ENCODE data around the gene C10orf62.

The C10orf62 gene

DNA sequence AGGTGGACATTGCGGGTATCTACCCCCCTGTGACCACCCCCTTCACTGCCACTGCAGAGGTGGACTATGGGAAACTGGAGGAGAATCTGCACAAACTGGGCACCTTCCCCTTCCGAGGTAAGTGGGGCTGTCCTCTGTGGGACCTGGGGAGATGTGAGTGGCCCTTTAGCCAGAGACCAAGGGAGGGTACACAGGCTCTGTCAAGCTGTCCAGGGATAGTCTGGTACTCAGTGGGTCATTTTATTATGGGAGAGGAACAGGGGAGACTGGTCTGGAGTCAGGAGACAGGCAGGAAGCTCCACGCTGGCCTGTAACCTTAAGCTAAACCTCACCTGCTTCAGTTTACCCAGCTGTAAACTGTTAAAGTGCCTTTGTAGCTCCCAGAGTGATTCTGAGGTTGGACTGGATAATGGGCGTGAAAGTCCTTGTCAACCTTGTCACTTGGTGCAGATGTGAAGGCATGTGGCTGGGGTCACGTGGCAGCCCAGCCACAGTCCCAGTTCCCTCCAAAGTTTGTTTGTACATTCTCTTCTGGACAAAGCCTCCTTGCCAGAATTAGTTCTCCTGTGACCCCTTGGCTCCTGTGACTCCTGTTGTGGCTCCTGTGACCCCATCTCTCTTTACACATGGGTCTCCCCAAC, 4.6 kb upstream of the C10orf62 start:
- no peak for DNase-seq (ENCODE audit: low spot score)

DNA sequence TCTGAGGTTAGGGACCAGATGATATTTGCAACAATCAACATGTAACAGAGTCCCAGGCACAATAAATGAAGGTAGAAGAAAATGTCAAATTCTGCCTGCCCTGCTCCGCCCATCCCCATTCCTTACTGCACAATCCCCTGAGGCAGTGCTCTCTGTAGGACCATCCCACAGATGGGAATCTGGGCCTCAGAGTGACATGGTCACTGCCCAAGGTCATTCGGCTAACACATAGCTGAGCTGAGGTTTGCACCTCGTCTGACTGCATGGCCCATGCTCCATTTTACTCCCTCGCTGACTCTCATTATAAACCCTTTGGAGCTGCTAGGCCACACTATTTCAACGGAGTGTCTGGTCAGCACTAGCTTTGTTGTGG, 4.1 kb upstream of the C10orf62 start:
- no peak for DNase-seq (ENCODE audit: low spot score)

DNA sequence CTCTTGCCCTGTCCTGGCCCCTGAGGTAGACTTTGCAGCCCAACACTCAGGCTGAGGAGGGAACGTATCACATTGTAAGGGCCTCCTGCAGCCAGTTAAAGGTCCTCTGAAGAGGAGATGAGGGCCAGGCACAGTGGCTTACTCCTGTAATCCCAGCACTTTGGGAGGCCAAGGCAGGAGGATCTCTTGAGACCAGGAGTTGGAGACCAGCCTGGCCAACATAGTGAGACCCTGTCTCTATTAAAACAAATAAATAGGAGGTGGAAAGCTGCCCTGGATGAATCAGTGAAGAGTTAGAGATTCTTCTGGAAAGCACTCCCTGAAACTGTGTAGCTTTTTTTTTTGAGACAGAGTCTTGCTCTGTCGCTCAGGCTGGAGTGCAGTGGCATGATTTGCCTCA, 2.3 kb upstream of the C10orf62 start:
- no peak for DNase-seq (ENCODE audit: low spot score)

DNA sequence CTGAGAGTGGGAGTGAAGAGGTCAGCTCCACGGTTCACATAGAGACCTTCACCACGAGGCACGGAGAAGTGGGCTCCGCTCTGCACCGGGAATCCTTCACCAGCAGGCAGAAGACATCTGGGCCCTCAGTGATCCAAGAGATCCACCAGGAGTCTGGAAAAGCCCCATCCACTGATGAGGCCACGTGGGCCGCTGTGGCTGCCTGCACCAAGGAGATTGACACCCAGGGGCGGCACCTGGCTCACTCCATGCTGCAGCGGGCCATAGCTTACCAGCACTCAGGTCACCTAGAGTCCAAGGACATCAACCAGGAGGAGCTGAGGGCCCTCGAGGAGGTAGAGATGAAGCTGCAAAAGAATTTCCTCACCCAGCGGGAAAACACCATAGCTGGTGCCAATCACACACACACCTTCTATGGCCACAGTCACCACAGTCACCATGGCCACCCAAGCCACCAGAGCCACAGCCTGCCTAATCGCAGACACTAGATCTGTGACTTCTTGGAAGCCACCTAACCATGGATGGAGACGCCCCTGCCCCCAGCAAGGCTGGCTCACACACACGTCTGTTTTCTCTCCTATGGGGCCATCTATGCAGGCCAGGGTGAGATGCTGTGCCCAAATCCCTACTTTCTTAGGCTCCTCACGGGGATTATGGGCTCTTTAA, 694 bp downstream of the C10orf62 start:
- DNase-seq (ENCODE audit: low spot score) = no peak

DNA sequence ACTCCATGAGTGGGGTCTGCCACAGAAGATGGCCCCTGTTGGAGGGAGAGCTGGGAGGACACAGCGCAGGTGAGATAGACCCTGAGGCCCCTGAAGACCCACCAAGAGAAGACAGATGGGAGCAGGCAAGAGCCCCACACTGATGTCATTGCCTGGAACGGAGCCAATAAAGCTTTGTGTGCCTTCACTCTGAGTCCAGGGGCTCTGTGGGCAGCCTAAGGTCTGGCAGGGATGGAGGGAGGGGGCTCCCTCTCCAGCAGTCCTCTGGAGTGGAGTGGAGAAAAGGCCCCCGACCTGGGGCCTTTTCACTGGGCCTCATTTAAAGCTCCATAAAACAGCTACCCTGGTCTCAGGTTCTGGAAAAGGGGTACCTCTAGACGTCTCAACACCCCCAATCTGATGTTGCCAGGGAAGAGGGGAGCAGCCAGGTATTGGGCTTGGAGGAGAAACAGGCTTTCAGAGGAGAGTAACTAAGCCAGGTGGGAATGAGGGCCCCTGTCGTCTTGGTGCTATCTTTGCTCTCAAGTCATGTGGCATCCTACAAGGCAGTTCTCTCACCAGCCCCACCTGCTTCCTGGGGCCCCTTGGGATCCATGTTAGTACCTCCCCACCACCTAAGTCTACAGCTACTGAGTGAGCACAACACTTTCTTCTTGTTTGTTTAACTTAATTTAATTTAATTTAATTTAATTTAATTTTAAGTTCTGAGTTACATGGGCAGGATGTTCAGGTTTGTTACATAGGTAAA, 1.4 kb downstream of the C10orf62 start:
- DNase-seq (ENCODE audit: low spot score) = no peak

DNA sequence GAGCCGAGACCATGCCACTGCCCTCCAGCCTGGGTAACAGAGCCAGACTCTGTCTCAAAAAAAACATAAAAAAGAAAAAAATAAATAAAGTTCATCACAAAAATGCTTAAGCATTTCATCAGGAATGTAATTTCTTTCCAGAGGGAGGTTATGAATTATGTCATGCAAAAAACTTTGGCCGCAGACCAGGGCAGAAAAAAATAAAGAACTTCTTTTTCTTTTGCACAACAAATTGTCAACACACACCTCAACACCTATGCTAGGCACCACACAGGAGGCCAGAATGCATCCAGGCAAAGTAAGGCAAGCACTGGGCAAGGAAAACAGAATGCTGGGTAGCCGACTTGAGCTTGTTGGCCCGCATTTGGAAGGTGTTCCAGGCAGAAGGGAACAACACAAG, 3.9 kb downstream of the C10orf62 start:
- peak; percentile 65 for DNase-seq (ENCODE audit: low spot score)

DNA sequence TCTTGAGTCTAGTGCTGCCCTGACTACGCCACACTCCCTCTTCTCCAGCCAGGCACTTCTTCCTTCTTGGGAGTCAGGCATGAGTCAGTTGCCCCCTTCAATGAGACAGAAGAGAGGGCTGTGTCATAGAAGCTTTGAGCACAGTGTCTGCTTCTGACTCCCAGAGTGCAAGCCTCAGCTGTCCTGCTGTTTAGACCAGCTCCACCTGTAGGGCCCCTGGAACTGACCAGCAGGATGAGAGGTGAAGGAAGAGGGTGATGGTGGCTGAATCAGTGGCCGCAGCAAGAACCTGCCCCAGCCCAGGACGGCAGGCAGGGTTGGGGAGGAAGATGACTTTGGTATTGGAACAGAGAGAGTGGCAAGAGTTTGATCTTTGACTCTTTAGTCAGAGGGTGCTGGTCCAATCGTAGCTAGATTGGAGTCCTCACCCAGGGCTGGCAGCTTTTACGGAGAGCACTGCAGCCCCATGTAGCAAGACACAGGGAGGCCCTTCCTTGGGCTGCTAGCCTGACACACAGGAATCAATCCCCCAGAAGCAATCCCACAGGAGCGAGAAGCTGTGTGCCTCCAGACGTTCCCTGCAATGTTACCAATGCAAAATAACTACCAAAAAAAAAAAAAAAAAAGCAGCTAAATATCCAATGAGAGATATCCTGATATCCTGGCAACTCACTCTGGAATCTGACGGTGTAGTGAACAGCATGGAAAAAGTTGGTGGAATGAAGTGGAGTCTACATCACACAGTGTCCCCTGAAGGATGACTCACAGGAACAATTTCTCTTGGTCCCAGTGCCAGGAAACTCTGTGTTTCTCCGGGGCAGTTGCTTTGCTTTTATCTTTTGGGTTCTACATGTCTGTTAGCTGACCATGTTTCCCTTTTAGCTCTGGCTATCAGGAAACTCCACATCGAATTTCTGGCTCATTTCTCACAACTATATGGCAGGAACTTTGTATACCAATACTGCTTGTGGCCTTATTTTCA, 6.9 kb downstream of the C10orf62 start:
- DNase-seq (ENCODE audit: low spot score) = peak; percentile 81

DNA sequence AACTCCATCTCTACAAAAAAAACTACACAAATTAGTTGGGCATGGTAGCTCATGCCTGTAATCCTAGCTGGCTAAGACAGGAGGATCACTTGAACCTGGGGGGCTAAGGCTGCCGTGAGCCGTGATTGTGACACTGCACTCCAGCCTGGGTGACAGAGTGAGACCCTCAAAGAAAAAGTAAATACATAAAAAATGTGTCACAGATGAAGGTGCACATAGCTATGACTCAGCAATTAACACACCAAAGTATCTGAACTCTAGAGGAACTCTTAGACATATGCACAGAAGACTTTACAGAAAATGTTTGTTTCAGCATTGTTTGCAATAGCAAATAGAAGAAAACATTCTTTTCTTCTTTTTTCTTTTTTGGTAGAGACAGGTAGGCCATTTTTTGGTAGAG, 8.3 kb downstream of the C10orf62 start:
- DNase-seq (ENCODE audit: low spot score) = no peak

DNA sequence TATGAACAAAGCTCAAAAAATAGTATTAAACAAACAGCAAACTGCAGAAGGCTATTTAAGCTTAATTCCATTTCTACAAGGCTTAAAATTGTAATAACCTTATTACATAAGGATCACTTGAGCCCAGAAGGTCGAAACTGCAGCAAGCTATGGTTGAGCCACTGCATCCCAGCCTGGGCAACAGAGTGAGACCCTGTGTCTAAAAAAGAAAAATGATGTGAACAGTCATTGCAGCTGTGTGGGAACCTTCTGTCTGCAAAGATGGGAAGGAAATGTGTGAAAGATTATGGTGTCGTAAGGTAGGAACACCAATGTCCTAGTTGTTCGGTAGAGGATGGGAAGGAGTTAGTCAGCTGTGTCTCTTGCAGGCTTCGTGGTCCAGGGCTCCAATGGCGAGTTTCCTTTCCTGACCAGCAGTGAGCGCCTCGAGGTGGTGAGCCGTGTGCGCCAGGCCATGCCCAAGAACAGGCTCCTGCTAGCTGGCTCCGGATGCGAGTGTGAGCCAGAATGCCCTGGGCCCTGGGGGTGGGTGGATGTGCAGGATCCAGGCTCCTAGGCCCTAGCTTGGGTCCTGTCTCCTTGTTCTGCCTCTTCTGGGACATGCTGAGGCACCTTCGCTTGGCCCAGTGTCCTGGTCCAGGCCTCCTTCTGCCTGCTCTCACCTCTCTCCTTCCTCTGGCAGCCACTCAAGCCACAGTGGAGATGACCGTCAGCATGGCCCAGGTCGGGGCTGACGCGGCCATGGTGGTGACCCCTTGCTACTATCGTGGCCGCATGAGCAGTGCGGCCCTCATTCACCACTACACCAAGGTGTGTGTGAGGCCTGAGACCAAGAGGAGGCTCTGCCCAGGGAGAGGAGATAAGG, 9.1 kb downstream of the C10orf62 start:
- DNase-seq (ENCODE audit: low spot score) = no peak

DNA sequence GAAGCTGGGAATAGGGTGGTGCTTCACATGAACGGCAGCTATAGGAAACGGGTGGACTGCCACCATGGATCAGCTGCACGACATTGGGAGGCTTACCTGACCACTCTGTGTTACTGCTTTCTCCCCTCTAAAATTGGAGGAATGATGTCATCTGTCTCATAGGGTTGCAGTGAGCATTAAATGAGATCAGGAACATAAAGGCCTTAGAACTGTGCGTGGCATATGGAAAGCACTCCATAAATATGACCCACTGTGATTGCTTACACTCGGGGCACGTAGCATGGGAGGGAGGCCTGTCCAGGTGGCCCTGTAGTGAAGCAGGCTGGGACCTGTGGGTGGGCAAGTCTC, 9.7 kb downstream of the C10orf62 start:
- no peak for DNase-seq (ENCODE audit: low spot score)

DNA sequence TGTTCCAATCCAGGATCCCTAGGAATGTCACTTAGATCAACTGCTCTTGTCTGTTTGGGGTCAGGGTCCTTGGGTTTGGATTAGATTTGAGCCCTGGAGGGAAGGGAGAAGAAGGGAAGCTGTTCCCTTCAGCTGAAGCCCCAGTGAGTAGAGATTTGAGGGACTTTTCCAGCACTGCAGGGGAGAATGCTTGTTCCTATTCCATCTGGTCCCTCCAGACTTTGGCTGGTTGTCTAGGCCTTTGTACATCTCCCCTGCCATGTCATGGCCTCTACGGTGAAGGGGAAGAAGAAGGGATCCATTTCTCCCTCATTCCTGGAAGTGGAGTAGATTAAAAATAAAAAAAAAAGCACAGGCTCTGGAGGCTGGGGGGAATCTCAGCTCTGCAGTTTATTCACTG, 11.1 kb downstream of the C10orf62 start:
- no peak for DNase-seq (ENCODE audit: low spot score)

DNA sequence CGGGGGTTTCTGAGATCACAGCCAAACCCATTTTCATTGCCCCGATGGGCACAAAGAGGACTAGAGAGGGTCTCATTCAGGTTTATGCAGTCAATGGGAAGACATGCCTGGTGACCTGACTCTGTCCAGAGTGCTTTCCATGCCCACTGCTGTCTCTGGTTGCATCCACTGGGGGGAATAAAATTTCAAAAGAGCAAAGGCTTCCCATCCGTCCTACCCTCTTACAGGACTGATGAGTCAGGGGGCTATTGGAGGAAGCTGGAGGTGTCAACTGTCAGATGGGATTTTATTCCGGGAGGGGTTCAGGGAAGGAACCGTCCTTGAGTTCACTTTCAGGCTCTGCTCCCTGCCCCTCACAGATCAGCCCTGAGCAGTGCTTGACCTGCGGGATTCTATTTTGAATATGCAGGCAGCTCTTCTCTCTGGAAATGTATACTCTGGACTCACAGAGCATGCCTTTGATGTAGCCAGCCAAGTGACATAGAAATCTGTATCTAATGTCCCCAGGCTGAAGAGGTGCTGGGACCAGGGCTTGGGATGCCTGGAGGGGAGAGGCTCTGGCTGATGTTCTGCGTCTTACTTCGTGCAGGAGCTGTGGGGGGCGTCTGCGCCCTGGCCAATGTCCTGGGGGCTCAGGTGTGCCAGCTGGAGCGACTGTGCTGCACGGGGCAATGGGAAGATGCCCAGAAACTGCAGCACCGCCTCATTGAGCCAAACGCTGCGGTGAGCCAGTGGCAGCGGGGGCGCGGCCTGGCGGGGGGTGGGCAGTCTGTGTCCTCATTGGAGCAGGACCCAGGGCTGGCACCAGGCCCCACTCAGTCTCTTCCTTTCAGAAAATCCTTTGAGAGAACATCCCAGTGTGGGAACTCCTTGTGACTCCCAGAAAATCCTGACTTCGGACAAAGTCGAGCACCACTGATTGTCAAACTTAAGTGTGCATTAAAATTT, 12.0 kb downstream of the C10orf62 start:
- no peak for DNase-seq (ENCODE audit: low spot score)

DNA sequence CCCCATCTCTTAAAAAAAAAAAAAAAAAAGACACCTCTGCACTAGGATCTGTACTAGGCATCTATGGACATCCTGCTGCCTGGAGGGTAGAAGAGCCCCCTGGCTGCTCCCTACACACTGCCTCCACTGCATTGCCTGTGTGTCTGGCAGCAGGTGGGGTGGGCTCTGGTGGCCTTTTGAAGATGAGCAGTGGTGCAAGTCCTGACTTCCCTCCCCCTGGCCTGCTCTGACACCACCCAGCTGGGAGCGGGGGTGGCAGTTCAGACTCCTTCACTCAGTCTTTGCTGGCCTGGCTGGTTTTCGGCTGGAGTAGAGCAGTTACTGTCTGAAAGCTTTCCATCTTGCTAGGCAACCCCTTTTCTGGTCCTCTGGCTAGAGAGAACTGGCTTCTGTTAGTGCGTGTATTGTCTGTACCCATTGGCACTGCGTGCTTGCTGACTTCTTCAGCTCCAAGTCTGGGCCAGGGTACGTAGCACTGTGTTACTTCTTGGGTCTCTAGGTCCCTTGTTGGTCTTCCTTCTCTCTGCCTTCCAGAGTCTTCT, 17.6 kb downstream of the C10orf62 start:
- no peak for DNase-seq (ENCODE audit: low spot score)

DNA sequence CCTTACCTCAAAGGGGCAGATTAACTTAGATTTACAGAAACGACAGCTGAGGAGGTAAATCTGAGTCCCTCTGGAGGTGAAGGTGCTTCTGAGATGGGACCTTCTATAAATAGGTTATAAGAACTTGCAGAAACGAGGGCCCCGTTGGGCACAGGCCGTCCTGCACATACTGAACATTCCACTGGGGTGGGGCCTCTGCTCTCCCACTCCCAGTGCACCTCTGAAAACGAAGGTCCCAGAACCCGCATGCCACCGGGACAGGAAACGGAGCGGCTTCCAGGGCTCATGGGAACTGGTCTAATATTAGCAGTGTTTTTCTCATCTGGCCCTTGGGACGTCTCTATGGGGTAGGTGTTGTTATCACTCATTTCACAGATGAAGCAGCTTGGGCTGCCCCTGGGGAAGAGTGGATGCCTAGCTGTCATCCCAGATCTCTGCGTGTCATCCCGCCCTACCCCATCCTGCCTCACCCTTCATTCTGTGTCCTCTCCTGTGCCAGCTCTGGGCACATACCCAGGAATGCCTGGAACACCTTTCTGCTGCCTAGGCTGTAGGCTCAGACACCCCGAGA, 19.6 kb downstream of the C10orf62 start:
- DNase-seq (ENCODE audit: low spot score) = no peak

DNA sequence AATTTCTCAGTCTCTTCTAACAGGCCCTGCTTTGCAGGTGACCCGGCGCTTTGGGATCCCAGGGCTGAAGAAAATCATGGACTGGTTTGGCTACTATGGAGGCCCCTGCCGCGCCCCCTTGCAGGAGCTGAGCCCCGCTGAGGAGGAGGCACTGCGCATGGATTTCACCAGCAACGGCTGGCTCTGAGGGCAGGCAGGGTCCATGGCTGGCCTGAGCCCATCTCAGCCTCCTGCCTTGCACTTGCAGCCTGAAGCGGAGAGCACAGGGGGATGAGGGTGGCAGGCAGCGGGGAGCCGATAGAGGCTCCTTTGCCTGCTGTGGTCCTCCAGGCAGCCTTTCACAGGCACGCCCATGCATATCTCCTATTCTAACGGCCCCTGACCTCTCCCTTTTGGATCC, 22.0 kb downstream of the C10orf62 start:
- no peak for DNase-seq (ENCODE audit: low spot score)

DNA sequence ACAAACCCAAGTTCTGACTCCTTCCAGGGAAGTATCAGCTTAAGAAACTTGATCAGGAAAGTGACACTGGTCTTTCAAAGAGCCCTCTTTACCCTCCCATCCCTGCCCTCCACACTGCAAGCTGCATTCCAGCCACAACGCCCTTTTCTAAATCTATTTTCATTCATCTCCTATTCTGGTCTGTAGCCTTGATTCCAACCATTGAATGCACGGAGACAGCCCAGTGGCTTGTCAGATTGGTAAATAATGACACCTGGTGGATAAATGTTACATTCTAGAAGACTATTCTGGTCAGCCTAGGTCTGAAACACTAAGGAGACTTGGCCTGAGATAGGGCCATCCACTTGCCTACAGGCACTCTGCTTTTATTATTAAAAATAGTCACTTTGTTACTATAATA, 22.9 kb downstream of the C10orf62 start:
- peak; percentile 71 for DNase-seq (ENCODE audit: low spot score)

DNA sequence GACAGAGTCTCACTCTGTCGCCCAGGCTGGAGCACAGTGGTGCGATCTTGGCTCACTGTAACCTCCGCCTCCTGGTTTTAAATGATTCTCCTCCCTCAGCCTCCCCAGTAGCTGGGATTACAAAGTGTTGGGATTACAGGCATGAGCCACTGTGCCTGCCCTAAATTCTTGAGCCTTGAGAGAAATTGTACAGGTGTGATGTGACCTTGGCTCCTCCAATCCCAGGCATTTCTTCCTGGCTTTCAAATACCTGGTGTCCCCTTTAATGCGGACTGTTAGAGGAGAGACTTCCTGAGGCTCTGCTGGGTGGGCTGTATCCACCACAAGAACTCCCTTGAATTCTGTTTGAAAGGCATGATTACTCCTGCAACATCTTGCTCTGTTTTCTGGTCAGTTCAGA, 28.8 kb downstream of the C10orf62 start:
- DNase-seq (ENCODE audit: low spot score) = no peak

DNA sequence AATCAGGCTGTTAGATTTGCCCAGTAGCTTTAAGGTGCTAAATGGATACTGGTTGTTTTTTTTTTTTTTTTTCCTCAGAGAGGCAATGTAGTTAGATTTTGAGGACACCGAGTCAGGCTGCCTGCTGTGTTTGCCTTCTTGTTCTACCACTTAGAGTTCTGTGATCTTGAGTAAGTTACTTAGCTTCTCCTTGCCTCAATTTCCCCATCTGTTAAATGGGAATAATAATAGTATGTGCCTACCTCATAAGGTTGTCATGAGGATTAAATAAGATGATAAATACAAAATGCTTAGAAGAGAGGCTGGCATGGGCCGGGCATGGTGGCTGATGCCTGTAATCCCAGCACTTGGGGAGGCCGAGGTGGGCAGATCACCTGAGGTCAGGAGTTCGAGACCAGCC, 29.2 kb downstream of the C10orf62 start:
- DNase-seq (ENCODE audit: low spot score) = no peak

DNA sequence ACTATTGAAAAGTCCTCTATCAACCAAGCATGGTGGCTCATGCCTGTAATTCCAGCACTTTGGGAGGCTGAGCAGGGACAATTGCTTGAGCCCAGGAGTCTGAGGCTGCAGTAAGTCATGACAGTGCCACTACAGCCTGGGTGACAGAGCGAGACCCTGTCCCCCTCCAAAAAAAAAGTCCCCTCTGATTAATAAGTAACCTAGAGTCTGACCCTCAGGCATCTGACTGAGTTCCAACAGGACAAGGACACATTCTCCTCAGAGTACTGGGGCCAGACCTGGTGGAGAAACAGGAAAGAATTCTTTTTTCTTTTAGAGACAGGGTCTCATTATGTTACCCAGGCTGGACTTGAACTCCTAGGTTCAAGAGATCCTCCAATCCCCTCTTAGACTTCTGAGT, 33.8 kb downstream of the C10orf62 start:
- DNase-seq (ENCODE audit: low spot score) = no peak

DNA sequence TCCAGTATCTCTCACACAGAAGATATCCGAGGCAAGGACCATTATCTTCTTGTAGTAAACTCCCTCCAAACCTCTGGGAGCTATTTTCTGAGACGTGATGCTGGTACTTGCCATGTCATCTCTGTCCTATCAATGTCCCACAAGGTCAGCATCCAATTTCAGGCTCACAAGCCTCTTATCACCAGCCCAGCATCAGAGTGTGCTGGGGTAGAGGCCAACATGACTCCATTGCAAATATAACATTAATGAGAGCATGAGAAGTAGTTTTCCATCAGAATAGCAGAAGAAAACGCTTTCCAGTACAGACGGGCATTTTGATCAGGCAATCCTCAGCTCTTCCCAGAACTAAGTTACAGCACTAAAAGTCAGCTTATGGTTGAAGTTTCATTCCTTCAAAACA, 38.2 kb downstream of the C10orf62 start:
- no peak for DNase-seq (ENCODE audit: low spot score)

Measured in GM03348 (cell line).